SHP77 treated with DMSO at 0.1 percent for 48 hours (cell line): ENCODE results near the gene HMX1.

Source experiments
- DNase-seq: peaks from one replicate; lab custom pipeline; 2025; lab: John Stamatoyannopoulos, UW

HMX1 gene

DNA sequence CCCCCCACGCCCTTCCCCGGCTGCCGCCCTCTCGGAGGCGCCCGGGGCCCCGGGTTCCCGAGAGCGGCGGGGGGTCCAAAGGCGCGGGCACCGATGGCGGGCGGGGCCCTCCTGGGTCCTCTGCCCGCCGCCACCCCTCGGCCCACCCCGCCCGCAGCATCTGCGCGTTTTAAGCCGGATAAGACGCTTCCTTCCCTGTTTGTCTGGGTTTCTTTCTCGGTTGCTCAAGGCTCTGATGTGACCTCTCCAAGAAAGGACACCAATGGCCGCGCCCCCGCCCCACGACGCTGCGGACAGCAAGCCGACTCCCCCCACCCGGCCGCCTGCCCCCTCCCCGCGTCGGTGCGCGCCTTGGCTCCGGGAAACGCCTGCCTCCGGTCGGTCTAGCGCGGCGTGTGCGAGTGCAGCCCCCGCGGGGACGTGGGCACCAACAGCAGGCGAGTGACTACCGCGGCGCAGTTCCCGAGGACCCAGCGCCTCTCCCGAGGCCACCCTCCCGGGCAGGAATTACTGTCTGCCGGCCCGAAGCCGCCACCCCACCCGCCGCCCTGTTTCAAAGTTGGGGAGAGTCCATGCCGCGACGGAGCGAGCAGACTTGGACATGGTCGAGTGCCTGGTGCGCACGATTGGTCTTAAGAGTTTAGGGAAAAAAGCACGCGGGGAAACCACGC is 21.1 kb upstream of the HMX1 start:
- DNase-seq = no peak

- no peak for DNase-seq
Observed at GRCh38 chr4:8891646-8892555, 20.3 kb upstream of the HMX1 start.

GRCh38 chr4:8891255-8891645 is 19.6 kb upstream of the HMX1 start:
- no peak for DNase-seq

GRCh38 chr4:8888856-8889255 is 17.2 kb upstream of the HMX1 start:
- no peak for DNase-seq

DNA sequence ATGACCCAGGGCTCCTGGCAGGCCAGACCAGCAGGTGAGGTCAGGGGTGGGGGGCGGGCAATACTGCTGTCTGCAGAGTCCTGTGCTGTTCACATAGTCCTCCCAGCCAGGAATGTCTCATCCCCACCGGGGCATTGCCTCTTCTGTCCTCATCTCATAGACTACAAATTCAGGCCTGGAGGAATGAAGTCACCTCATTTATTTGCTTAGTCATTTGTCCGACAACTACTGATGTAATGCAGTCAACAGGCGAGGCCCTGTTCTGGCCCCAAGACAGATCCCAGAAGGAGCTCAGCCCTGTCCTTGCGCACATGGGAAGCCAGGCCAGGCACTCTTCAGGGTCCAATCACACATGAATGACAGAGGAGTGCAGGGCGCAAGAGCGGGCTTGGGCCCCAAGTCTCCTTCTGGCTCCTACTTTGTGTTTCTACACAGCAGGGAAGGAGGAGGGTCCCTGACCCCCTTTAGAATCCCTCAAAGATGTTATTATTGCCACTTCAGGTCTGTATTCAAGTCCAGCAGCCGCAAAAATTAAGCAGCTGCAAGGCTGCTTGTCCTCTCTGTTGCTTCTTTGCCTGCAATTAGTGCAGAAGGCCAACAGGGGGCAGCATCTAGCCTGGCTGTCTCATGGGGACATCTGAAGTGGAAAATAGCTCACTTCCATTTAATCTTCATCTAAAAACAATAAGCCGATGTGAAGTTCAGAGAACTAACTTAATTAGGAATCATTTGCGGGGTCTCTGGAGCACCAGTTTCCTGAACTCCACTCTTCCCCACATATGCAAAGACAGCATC is 15.2 kb upstream of the HMX1 start:
- DNase-seq = no peak

- no peak for DNase-seq
Observed at GRCh38 chr4:8882239-8882638, 10.6 kb upstream of the HMX1 start.

DNA sequence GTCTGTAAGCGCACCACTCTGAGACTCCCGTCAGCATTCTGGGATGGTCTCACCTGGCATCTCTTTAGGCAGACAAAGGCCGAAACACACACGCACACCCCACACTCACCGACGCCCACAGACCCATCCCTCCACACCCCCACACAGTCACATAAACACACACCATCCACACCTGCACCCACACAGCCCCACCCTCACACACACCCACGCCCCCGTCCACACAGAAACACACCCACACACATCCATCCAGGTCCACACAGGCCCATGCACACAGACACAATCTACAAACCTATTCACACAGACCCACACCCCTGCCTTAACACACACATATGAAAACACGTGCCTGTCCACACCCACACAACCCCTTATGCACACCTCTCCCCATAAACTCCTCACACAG is 9.2 kb upstream of the HMX1 start:
- DNase-seq = no peak

- no peak for DNase-seq
Observed at GRCh38 chr4:8879574-8879973, 7.9 kb upstream of the HMX1 start.

DNA sequence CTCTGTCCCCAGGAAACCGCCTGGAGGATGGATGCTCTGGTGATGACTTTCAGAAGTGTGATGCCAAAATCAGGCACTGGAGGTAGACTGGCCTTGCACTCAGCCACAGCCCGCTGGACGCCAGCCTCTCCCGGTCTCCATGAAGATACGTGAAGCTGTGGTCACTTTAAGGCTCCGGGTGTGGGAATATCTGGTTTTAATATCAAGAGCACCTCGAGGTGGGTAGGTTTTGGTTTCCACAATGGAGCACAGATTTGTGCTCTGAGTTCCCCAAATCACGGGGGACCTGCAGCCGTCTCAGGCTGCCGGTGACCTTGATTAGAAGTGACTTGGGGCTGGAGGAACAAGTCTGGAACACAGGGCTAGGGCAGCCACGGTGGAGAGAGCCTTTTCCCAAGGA is 6.8 kb upstream of the HMX1 start:
- no peak for DNase-seq

DNA sequence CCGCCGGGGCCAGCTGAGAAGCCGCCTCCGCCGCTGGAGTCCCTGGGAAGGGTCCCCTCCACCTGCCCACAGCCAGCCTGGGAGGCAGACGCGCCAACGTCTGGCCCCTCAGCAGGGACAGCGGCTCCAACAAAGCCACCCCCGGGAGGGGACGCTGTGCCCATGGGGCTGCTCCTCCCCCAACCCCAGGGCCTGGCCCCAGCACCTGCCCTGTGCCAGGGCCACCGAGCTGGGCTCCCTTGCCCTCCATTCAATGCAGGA is 6.1 kb upstream of the HMX1 start:
- no peak for DNase-seq

DNA sequence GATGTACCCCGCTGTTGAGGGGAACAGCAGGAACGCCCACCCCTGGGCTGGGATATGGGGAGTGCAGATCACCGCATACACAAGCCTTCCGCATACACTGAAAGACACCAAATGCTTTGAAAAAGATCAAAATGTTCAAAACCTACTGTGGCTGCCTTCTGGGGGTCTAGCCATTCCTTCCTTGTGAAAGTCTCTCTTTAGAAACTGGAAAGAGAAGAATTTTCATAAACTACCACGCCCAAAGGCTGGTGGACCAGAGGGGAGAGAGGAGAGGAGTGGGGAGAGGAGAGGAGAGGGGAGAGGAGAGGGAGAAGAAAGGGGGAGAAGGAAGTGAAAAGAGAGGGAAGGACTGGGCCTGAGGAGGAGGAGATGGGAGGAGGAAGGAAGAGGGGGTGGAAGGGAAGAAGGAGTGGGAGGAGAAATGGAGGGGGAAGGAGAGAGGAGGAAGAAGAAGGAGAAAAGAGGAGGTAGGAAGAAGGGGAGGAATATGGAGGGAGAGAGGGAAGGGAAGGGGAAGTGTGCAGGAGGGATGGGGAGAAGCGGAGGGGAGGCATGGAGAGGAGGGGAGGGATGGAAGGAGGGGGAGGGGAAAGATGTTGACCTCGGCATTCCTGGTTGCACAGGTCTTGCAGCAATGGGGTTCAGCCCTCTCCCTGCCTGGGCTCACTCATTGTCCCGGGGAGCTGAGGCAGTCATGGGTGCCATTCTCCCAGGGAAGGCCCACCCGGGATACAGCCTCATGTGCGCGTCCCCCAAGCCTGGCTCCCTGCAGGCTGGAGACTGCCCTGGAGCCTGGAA is 5.5 kb upstream of the HMX1 start:
- no peak for DNase-seq

DNA sequence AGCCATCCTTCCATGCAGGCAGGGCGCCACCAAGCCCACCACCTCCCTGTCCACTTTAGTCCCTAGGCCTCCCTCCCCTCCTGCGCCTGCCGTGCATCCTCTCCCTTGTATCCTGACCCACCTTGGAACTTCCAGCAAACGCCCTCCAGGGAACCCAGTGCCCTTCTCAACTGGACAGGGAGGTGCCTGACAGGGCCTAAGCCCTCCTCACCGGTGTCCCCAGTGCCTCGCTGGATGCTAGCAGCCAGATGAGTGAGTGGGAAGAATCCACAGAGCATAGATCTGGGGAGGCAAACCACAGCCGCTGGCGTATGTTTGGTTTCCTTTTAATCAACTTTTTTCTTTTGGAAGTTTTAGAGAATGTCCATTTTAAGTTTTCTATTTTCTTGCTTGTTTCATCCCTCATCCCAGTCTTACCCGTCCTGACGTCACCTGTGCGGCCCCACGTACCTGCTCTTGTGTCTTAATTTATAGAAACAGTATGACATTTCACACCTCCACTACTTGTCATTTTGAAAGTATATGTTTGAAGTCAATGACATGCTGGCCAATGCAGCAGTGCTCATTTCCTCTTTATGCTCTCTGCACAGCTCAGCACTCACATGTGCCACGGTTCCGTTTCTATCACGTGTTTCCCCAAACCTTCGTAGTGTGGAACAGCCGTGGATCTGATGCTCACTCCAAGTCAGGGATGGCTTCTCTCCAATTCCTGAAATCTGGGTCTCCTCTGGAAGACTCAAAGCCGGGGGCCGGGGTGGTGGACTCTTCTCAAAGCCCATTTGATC is 3.4 kb upstream of the HMX1 start:
- DNase-seq = no peak

- DNase-seq = no peak
Observed at GRCh38 chr4:8874003-8874895, 2.6 kb upstream of the HMX1 start.

- no peak for DNase-seq
Observed at GRCh38 chr4:8872402-8873291, 1.0 kb upstream of the HMX1 start.

- DNase-seq = no peak
Observed at GRCh38 chr4:8870647-8871416, 807 bp downstream of the HMX1 start.

- no peak for DNase-seq
Observed at GRCh38 chr4:8869898-8870646, 1.6 kb downstream of the HMX1 start.

DNA sequence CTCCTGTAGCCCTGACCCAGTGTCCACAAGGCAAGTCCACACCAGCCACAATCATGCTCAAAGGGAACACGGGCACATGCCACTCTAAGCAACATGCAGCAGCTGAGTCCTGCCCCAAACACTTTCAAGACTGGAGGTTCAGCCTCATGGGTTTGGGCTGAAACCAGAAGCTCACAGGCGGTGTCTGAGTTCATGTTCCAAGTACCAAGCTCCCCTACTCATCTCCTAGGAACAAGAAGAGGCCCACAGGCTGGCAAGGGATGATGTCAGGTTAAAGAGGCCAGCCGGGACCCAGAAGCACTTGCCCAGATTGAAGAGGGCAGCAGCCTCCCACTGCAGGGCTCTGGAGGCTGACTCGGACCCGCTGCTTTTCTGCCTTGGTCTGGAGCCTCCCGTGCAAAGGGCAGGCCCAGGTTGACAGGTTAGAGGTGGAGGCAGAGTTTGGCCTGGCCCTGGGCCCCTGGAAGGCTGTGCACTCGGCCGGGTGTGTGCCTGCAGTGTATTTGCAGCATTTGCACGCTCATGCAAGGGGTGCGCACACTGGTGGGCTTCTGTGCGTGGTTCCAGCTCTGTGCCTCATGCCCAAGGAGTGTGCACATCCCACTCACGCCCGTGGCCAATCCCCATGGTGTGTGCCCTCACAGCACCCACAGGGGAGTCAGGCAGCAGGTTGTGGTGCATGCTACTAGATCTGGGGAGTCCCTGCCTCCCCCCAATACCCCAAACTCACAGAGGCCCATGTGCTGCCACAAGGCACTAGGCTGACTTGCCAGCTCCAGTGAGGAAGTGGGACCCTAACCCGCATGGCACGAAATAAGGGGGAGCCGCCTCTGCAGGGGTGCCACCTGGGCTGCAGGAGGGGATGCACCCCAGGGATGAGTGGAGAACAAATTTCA is 2.4 kb downstream of the HMX1 start:
- DNase-seq = no peak
